GM23248 (cell line): ENCODE measurements around the gene ZNF219. TPM values are rescaled to one million over a fixed set of nuclear protein-coding genes. Genes with fewer than 3 reads are reported as not detected.

ENCODE experiments used
- DNase-seq: peaks from one replicate; pipeline ENCODE4 v3.0.0-alpha.2; 2015
- H2AFZ ChIP-seq: fragments of 200-600 bp; sonication (generic); 2 replicates; pipeline ENCODE4 v1.6.1; 2016; ENCODE audit warnings: antibody characterized with exemption
- H3F3A ChIP-seq: fragments of 200-600 bp; sonication (generic); 2 replicates; pipeline ENCODE4 v1.6.1; 2016; ENCODE audit warnings: mild to moderate bottlenecking, antibody characterized with exemption, mixed run types; ENCODE audit not compliant: insufficient read depth
- H3K27ac ChIP-seq: fragments of 200-600 bp; sonication (generic); 2 replicates; pipeline ENCODE4 v1.5.1; 2016; ENCODE audit warnings: mild to moderate bottlenecking
- H3K27me3 ChIP-seq: fragments of 200-600 bp; sonication (generic); replicated peaks from 2 replicates; pipeline ENCODE4 v1.6.1; 2016; ENCODE audit warnings: mild to moderate bottlenecking; ENCODE audit not compliant: insufficient read depth
- H3K36me3 ChIP-seq: fragments of 200-600 bp; sonication (generic); 2 replicates; pipeline ENCODE4 v1.6.1; 2016; ENCODE audit warnings: low read depth, mild to moderate bottlenecking
- H3K4me1 ChIP-seq: fragments of 200-600 bp; sonication (generic); 2 replicates; pipeline ENCODE4 v1.6.1; 2016; ENCODE audit warnings: mild to moderate bottlenecking; ENCODE audit not compliant: insufficient read depth
- H3K4me2 ChIP-seq: fragments of 200-600 bp; sonication (generic); one replicate; pipeline ENCODE4 v1.6.1; 2016; ENCODE audit warnings: mild to moderate bottlenecking; ENCODE audit not compliant: unreplicated experiment
- H3K4me3 ChIP-seq: fragments of 200-600 bp; sonication (generic); 2 replicates; pipeline ENCODE4 v1.5.1; 2016; ENCODE audit warnings: mild to moderate bottlenecking
- H3K79me2 ChIP-seq: fragments of 200-600 bp; sonication (generic); 2 replicates; pipeline ENCODE4 v1.6.1; 2016; ENCODE audit warnings: mild to moderate bottlenecking; ENCODE audit not compliant: insufficient read depth
- H3K9ac ChIP-seq: fragments of 200-600 bp; sonication (generic); 2 replicates; pipeline ENCODE4 v1.6.1; 2016; ENCODE audit warnings: mild to moderate bottlenecking
- H3K9me2 ChIP-seq: fragments of 200-600 bp; sonication (generic); 2 replicates; pipeline ENCODE4 v1.6.1; 2016; ENCODE audit warnings: mixed run types, mild to moderate bottlenecking, moderate library complexity; ENCODE audit not compliant: insufficient read depth
- H3K9me3 ChIP-seq: fragments of 200-600 bp; sonication (generic); one replicate; pipeline ENCODE4 v1.6.1; 2017; ENCODE audit warnings: low read depth
- H4K20me1 ChIP-seq: fragments of 200-600 bp; sonication (generic); 2 replicates; pipeline ENCODE4 v1.6.0; 2016; ENCODE audit not compliant: insufficient read depth
- EZH2 ChIP-seq: fragments of 200-600 bp; sonication (generic); IDR thresholded peaks from 2 replicates; pipeline ENCODE4 v1.6.1; 2018; ENCODE audit warnings: antibody characterized with exemption, mild to moderate bottlenecking; ENCODE audit not compliant: insufficient read depth, poor library complexity, severe bottlenecking
- EZH2phosphoT487 ChIP-seq: fragments of 200-600 bp; sonication (generic); IDR thresholded peaks from 2 replicates; pipeline ENCODE4 v1.6.1; 2018; ENCODE audit warnings: antibody characterized with exemption, moderate library complexity, mild to moderate bottlenecking, low read depth; ENCODE audit not compliant: insufficient read depth
- WGBS, 2 experiments: methylation state at CpG; one replicate each; pipeline ENCODE4 v1.1.6; 2015 to 2017; ENCODE audit warnings: low lambda C conversion rate in 2 of 2, low coverage in 1 of 2; ENCODE audit errors: missing lambda C conversion rate in 2 of 2; 5-methylcytosine and 5-hydroxymethylcytosine counted together
- in situ Hi-C: fragments of 300-500 bp; cut with MboI; formaldehyde crosslinking; loops from 2 replicates; pipeline ENCODE4 v1.15.0; 2020
- polyA plus RNA-seq: library from polyadenylated mRNA; unstranded; fragments of >200 nt; fragmentation: Nextera tagmentation; extraction: Ambion mirVana; gene quantifications from 2 replicates; pipeline ENCODE4 v1.2.1, GENCODE V29; 2016
- small RNA-seq: library from RNA; depleted of rRNA; stranded (forward); fragments of <200 nt; gene quantifications from one replicate; pipeline ENCODE3, GENCODE V24; 2014; ENCODE audit warnings: low read depth, low replicate concordance
- total RNA-seq: library from RNA; depleted of rRNA; stranded (reverse); fragments of >200 nt; shearing (Covaris generic); gene quantifications from 2 replicates; pipeline ENCODE4 v1.2.3, GENCODE V29; 2014; rRNA removed

Gene ZNF219
- total and polyA plus RNA-seq, 2 experiments from 2014 or later, result 1.6 to 15.9 TPM

- TF ChIP-seq EZH2 (no peak), EZH2phosphoT487 (no peak)
These were observed 58.0 kb downstream of the ZNF219 start for GRCh38 chr14:21040370-21040925.

More at GRCh38 chr14:21040370-21040925, 58.0 kb downstream of the ZNF219 start:
- DNase-seq, result no peak
- Histone ChIP-seq H3K27ac (no peak overlapping the region), H3F3A (no peaks in the 10 kb centered on the region), H3K79me2 (no peaks in the 10 kb centered on the region), H3K9me2 (no peaks in the 10 kb centered on the region), H3K36me3 (no peaks in the 10 kb centered on the region), H3K4me2 (no peak overlapping the region), H3K9ac (no peak overlapping the region), H4K20me1 (no peaks in the 10 kb centered on the region), H3K4me3 (no peak overlapping the region), H3K27me3 (no peaks in the 10 kb centered on the region), H2AFZ (no peak overlapping the region), H3K9me3 (no peaks in the 10 kb centered on the region), H3K4me1 (peaks cover 13% of the 10 kb centered on the region)
- in situ Hi-C loops, result no loop called here
- 87 to 89% methylated on average over 8 of the region's 8 CpGs for WGBS, 2 experiments

Small RNA genes within 50 kb of the gene (small RNA-seq; reads per million reads assigned to genes)
- not detected for gene RNU6-252P

Other genes with a start within 250 kb of the ZNF219 start
- not detected in 2 replicates for gene RNASE3, start 207.3 kb downstream of the ZNF219 start, total RNA-seq
- not detected in 2 replicates for gene RNASE3, start 207.3 kb downstream of the ZNF219 start, polyA plus RNA-seq
- gene RNASE2, start 143.2 kb downstream of the ZNF219 start, total RNA-seq, result not detected in 2 replicates
- not detected in 2 replicates for gene RNASE2, start 143.2 kb downstream of the ZNF219 start, polyA plus RNA-seq
- 65.8 and 87.7 TPM in 2 replicates for gene METTL17, start 108.7 kb downstream of the ZNF219 start, total RNA-seq
- 30.6 and 31.3 TPM in 2 replicates for gene METTL17, start 108.7 kb downstream of the ZNF219 start, polyA plus RNA-seq
- gene SLC39A2, start 99.4 kb downstream of the ZNF219 start, total RNA-seq, result not detected in 2 replicates
- 0.24 TPM in 1 of 2 replicates, not detected in the other for gene SLC39A2, start 99.4 kb downstream of the ZNF219 start, polyA plus RNA-seq
- 2.8 TPM in 1 of 2 replicates, not detected in the other for gene NDRG2, start 73.6 kb downstream of the ZNF219 start, total RNA-seq
- gene NDRG2, start 73.6 kb downstream of the ZNF219 start, polyA plus RNA-seq, result 0.28 and 0.85 TPM in 2 replicates
- not detected in 2 replicates for gene TPPP2, start 68.4 kb downstream of the ZNF219 start, total RNA-seq
- not detected in 2 replicates for gene TPPP2, start 68.4 kb downstream of the ZNF219 start, polyA plus RNA-seq
- not detected in 2 replicates for gene RNASE13, start 63.8 kb downstream of the ZNF219 start, total RNA-seq
- gene RNASE13, start 63.8 kb downstream of the ZNF219 start, polyA plus RNA-seq, result not detected in 2 replicates
- gene RNASE7, start 56.3 kb downstream of the ZNF219 start, total RNA-seq, result not detected in 2 replicates
- not detected in 2 replicates for gene RNASE7, start 56.3 kb downstream of the ZNF219 start, polyA plus RNA-seq
- not detected in 2 replicates for gene RNASE8, start 40.8 kb downstream of the ZNF219 start, total RNA-seq
- gene RNASE8, start 40.8 kb downstream of the ZNF219 start, polyA plus RNA-seq, result not detected in 2 replicates
- 56.6 and 68.3 TPM in 2 replicates for gene ARHGEF40, start 28.4 kb downstream of the ZNF219 start, total RNA-seq
- gene ARHGEF40, start 28.4 kb downstream of the ZNF219 start, polyA plus RNA-seq, result 22.4 and 23.9 TPM in 2 replicates
- gene TMEM253, start 2.4 kb upstream of the ZNF219 start, total RNA-seq, result 0.97 TPM in 1 of 2 replicates, not detected in the other
- 0.18 TPM in 1 of 2 replicates, not detected in the other for gene TMEM253, start 2.4 kb upstream of the ZNF219 start, polyA plus RNA-seq
- gene OR5AU1, start 57.4 kb upstream of the ZNF219 start, total RNA-seq, result not detected in 2 replicates
- not detected in 2 replicates for gene OR5AU1, start 57.4 kb upstream of the ZNF219 start, polyA plus RNA-seq
- 674 and 705 TPM in 2 replicates for gene HNRNPC, start 170.8 kb upstream of the ZNF219 start, total RNA-seq
- gene HNRNPC, start 170.8 kb upstream of the ZNF219 start, polyA plus RNA-seq, result 584 and 592 TPM in 2 replicates
- gene RPGRIP1, start 181.4 kb upstream of the ZNF219 start, total RNA-seq, result not detected in 2 replicates
- not detected in 2 replicates for gene RPGRIP1, start 181.4 kb upstream of the ZNF219 start, polyA plus RNA-seq